Pancreas (tissue), 10 donors: ENCODE measurements around the gene NCF2. TPM values are rescaled to one million over a fixed set of nuclear protein-coding genes. Genes with fewer than 3 reads are reported as not detected.

ENCODE experiments used
- ATAC-seq, 4 donors: fragments of 200-7000 bp; cut with Tn5 transposase; one replicate each; pipeline versions ENCODE4 v1.8.0 to v1.9.1; 2020; ENCODE audit warnings: mild to moderate bottlenecking in 4 of 4, moderate library complexity in 4 of 4
- DNase-seq, 6 donors: peaks; one replicate each; pipeline ENCODE4 v3.0.0-alpha.2; 2020
- FAIRE-seq: peaks from 2 replicates; lab custom pipeline; 2012; peaks lifted over from hg19 to GRCh38; lab: Jason Lieb, UNC
- H3K27ac ChIP-seq, 4 donors: fragments of 200-600 bp; sonication (generic); 1 replicate in 3 of 4; 2 replicates in 1 of 4; pipeline versions ENCODE4 v1.5.0 to v1.8.0; 2020
- H3K27me3 ChIP-seq, 4 donors: fragments of 200-600 bp; one replicate each; pipeline ENCODE4 v1.8.0; 2021
- H3K36me3 ChIP-seq, 3 donors: fragments of 200-600 bp; sonication (generic) in 1 of 3; one replicate each; pipeline versions ENCODE4 v1.5.0 to v1.8.0; 2020 to 2021
- H3K4me1 ChIP-seq, 3 donors: fragments of 200-600 bp; one replicate each; pipeline ENCODE4 v1.8.0; 2021
- H3K4me3 ChIP-seq, 4 donors: fragments of 200-600 bp; sonication (generic) in 2 of 4; one replicate each; pipeline versions ENCODE4 v1.5.0 to v1.8.0; 2020 to 2021
- H3K9me3 ChIP-seq, 4 donors: fragments of 200-600 bp; one replicate each; pipeline ENCODE4 v1.8.0; 2021
- CTCF ChIP-seq, 4 donors: fragments of 200-600 bp; sonication (generic) in 3 of 4; IDR thresholded peaks; one replicate each; pipeline versions ENCODE4 v1.5.0 to v1.8.0; 2021; ENCODE audit warnings: antibody characterized with exemption in 4 of 4
- WGBS, 2 donors: extraction: QIAGEN DNeasy Blood & Tissue Kit; methylation state at CpG; one replicate each; pipeline ENCODE4 v1.1.7; 2013; 5-methylcytosine and 5-hydroxymethylcytosine counted together
- intact Hi-C, 3 donors: fragments of 100-400 bp; cut with DNase I; formaldehyde crosslinking; loops; one replicate each; pipeline versions ENCODE4 v1.11.1 to v1.14.2; 2022
- polyA plus RNA-seq, 2 donors: library from polyadenylated mRNA; stranded (reverse); fragments of 200-250 nt; gene quantifications; one replicate each; pipeline ENCODE4 v1.2.3, GENCODE V29; 2013
- total RNA-seq, 6 donors: library from RNA; stranded (reverse); fragmentation: NEBNext Ultra II Directional in 4 of 6; extraction: Animal tissue kit (Norgen Biotek cat#: 25700) in 4 of 6; gene quantifications; one replicate each; pipeline versions ENCODE4 v1.2.1 to v1.2.4, GENCODE V29; 2021 to 2023
- donor health status: healthy with polysubstance abuse.
- donor health status: DM: no; HTN: no; CAD: no; lungs with moderate emphysema.
- donor health status: DM: no; HTN: no; CAD: no.
- donor health status: control.
- donor health status: control.
- donor health status: Bipolar disorder and iron deficiency.
- donor health status: DM: yes; HTN: yes; CAD: no.
- donor health status: DM: no; HTN: no; CAD: no.
- donor health status: DM: no; HTN: no; CAD: no.
- donor health status: DM: yes; HTN: yes; CAD: no.

The NCF2 gene
- total and polyA plus RNA-seq, 8 donors = 0.65 to 24.5 (median 2.1) TPM

- H3K27ac ChIP-seq = no peak overlapping the region
- H3K4me1 ChIP-seq = no peaks in the 10 kb centered on the region
- no peak overlapping the region for H3K4me3 ChIP-seq
- TF ChIP-seq CTCF (IDR thresholded peaks at IDR 0.05) = no peak
- no peak for FAIRE-seq
- ATAC-seq = no peak
- no peak for DNase-seq
- intact Hi-C loops = no loop called here
- WGBS, 2 donors = 69 to 92% methylated on average over 2 of the region's 2 CpGs
- no peaks in the 10 kb centered on the region for H3K36me3 ChIP-seq
- H3K9me3 ChIP-seq = no peaks in the 10 kb centered on the region
- H3K27me3 ChIP-seq = no peaks in the 10 kb centered on the region
These were observed 27.6 kb downstream of the NCF2 start for GRCh38 chr1:183562701-183563100.

GRCh38 chr1:183559061-183559460 lies 31.2 kb downstream of the NCF2 start:
- TF ChIP-seq CTCF (IDR thresholded peaks at IDR 0.05) = no peak
- FAIRE-seq (no peak), ATAC-seq (no peak), DNase-seq (no peak)
- H3K4me3 ChIP-seq = no peak overlapping the region
- H3K27ac ChIP-seq = no peak overlapping the region
- intact Hi-C loops = no loop called here
- H3K36me3 ChIP-seq = peaks cover 0 to 3% (median 0%) of the 10 kb centered on the region in 3 donors
- no peaks in the 10 kb centered on the region for H3K27me3 ChIP-seq
- no peaks in the 10 kb centered on the region for H3K9me3 ChIP-seq
- H3K4me1 ChIP-seq = no peaks in the 10 kb centered on the region

- intact Hi-C loops = no loop called here
- Histone ChIP-seq H3K36me3 (peaks cover 0 to 26% (median 26%) of the 10 kb centered on the region in 3 donors), H3K4me1 (no peaks in the 10 kb centered on the region), H3K27me3 (no peaks in the 10 kb centered on the region), H3K4me3 (no peak overlapping the region), H3K9me3 (no peaks in the 10 kb centered on the region), H3K27ac (no peak overlapping the region)
- 66 to 81% methylated on average over 3 of the region's 3 CpGs for WGBS, 2 donors
- DNase-seq = no peak
- FAIRE-seq = no peak
- ATAC-seq = peak in 1 of 4 donors; percentile 53
- TF ChIP-seq CTCF (IDR thresholded peaks at IDR 0.05) = no peak
These were observed 35.7 kb downstream of the NCF2 start for GRCh38 chr1:183554577-183554976.

- peaks cover 0 to 26% (median 26%) of the 10 kb centered on the region in 3 donors for H3K36me3 ChIP-seq
- 68 to 96% methylated on average over 3 of the region's 3 CpGs for WGBS, 2 donors
- FAIRE-seq = no peak
These were observed 36.5 kb downstream of the NCF2 start for GRCh38 chr1:183553764-183554163.

More at GRCh38 chr1:183553764-183554163, 36.5 kb downstream of the NCF2 start:
- H3K27ac ChIP-seq = no peak overlapping the region
- H3K4me3 ChIP-seq = no peak overlapping the region
- no peaks in the 10 kb centered on the region for H3K27me3 ChIP-seq
- no peak for ATAC-seq
- intact Hi-C loops = no loop called here
- H3K4me1 ChIP-seq = no peaks in the 10 kb centered on the region
- DNase-seq = no peak
- H3K9me3 ChIP-seq = no peaks in the 10 kb centered on the region
- TF ChIP-seq CTCF (IDR thresholded peaks at IDR 0.05) = no peak
